Renal cortical epithelial cell (primary cell): ENCODE data around the gene CEP63. TPM values are rescaled to one million over a fixed set of nuclear protein-coding genes. Genes with fewer than 3 reads are reported as not detected.
"Not testable (repeated sequence)": the region's sequence is repeated elsewhere in the genome, so short reads cannot be mapped to it uniquely, and the experiment has no call there.

Source experiments
- DNase-seq: peaks from one replicate; pipeline ENCODE4 v3.0.0-alpha.2; 2011; ENCODE audit warnings: low read depth
- total RNA-seq: library from RNA; depleted of rRNA; stranded (reverse); fragments of >200 nt; gene quantifications from 2 replicates; pipeline ENCODE4 v1.2.3, GENCODE V29; 2014

The CEP63 gene
- total RNA-seq, 1 donor from 2014 or later: 31.3 TPM

- DNase-seq: no peak
These were observed 31.0 kb downstream of the CEP63 start for GRCh38 chr3:134516905-134517304.

- DNase-seq: peak; percentile 15
These were observed 31.9 kb downstream of the CEP63 start for GRCh38 chr3:134517791-134518190.

DNA sequence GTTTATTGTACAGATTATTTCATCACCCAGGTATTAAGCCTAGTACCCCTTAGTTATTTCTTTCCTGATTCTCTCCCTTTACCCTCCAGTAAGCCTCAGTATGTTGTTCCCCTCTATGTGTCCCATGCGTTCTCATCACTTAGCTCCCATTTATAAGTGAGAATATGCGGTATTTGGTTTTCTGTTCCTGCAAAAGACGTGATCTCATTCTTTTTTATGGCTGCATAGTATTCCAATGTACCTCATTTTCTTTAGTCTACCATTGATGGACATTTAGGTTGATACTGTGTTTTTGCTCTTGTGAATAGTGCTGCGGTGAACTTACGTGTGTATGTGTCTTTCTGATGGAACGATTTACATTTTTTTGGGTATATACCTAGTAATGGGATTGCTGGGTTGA, 36.7 kb downstream of the CEP63 start:
- no peak for DNase-seq

DNA sequence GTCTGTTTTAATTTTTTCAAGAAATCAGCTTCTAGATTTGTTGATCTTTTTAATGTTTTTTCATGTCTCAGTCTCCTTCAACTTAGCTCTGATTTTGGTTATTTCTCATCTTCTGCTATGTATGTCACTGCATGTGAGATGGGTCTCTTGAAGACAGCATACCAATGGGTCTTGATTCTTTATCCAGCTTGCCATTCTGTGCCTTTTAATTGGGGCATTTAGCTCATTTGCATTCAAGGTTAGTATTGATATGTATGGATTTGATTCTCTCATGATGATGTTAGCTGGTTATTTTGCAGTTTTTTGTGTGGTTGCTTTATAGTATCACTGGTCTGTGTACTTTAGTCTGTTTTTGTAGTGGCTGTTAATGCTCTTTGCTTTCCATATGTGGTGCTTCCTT, 39.4 kb downstream of the CEP63 start:
- DNase-seq: no peak

DNA sequence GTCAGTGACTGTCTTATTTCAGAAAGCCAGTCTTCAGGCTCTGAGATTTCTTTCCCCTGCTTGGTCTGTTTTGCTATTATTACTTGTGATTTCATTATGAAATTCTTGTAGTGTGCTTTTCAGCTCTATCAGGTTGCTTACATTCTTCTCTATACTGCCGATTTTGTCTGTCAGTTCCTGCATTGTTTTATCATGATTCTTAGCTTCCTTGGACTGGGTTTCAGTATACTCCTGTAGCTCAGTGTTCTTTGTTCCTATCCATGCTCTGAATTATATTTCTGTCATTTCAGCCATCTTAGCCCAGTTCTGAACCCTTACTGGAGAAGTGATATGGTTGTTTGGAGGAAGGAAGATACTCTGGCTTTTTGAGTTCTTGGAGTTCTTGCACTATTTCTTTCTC, 40.5 kb downstream of the CEP63 start:
- no peak for DNase-seq

DNA sequence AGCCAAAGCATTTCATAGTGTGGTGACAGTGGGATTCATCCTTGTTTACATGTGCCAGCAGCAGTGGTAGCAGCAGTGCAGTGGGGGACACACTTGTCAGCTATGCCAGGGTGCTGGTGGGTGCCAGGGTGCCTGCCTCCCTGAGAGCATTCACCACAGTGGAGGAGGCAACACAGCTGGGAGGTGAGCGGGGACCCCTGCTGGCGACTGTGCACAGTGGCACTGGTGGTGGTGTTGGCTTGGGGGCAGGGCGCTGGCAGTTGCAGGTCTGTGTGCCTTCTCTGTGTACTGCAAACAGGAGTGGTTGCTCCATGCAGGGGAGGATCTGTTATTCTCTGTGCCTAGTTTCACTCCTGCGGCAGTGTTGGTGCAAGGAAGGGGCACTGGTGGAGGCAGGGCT, 41.2 kb downstream of the CEP63 start:
- no peak for DNase-seq

DNA sequence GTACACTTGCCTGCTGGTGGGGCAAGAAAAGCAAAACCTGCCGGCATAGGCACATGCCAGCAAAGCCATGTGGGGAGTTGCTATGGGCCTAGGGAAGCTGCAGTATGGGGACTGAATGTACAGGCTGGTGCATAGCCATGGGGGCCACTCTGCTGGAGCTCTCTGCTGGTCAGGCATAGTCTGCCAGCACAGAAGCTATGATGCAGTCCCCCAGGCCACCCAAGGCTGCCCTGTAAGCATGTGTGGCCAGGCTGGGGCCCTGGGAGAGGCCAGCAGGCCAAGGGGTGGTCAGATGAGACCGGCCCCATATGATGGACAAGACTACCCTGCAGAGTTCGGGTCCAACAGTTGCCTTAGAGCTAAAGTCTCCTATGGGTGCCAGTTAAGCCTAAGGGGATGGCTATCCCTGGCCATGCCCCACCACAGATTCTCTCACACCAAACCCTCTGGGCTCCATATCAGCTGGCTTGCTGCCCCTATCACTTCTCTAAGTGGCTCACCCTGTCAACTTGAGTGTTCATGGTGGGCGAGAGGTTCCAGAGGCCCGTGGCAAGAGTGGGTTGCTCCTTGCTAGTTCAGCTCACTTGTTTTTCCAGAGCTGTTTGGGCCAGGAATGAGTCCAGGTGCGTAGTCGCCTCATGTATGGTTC, 41.8 kb downstream of the CEP63 start:
- DNase-seq: no peak

DNA sequence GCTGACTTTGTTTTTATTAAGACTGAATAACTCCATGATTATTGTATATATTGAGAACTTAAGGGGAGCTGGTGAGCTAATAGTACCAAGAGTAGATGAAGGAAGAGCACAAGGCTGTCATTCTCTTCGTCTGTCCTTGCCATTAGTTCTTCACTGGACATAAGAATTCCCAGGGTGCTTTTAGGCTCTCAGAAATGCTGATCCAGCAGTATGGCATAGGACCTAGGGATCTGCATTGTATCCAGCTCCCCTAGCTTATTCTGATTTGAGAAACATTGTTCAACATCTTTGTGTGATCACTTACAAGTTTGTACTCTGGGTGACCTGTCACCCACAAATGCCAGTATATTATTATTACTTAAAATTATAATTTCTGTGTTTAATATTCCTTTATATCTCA, 47.6 kb downstream of the CEP63 start:
- DNase-seq: no peak

GRCh38 chr3:134535186-134535970, 49.5 kb downstream of the CEP63 start:
- DNase-seq: peak; percentile 5

DNA sequence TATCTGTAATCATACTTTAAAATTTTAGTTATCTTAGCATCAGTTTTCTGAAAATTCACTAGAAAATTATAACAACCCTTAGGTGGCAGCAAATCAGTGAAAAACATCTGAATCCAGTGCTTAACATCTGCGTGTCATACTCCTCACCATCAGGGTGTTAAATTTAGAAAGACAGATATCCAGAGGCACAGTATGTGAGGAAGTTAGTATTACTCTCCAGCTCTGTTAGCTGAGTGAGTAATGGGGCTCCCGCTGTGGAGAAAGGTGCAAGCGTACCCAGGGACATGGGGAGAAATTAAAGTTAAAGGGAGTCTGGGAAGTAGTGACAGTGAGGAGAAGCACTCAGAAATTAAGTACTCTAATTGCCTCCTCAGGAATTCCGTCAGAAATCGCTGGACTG, 50.9 kb downstream of the CEP63 start:
- DNase-seq: no peak

- DNase-seq: no peak
These were observed 56.6 kb downstream of the CEP63 start for GRCh38 chr3:134542287-134542958.

DNA sequence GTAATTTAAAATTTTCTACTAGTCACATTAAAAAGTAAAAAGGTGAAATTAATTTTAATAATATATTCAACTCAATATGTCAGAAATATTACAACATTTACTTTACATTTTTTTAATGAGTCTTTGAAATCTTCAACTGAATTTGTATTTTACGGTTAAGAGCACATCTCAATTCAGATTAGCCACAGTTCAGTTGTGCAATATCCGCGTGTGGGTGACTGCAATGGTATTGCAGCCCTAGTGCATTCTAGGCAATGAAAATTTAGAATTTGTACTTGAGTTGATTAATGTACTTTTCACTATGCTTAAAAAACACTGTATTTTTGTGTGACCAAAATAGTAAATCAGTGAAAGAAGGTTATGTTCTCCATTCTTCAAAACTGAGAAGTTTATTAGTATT, 57.3 kb downstream of the CEP63 start:
- no peak for DNase-seq

DNA sequence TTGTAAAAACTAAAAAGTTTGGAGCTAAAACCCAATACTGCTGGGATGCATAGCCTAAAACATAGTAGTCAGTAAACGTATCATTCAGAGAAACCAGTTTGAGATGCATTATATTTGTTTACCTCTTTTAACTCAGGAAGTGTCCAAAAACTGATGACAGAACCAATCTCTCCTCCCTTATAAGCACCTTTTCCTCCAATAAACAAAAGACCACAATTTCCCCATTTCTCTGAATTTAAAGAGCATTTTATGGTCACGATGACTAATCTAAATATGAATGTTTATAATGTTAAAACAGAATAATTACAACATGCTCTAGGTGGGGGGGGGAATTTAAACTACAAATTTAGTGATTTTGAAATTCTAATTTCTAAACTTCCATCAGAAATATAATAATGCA, 58.5 kb downstream of the CEP63 start:
- no peak for DNase-seq

GRCh38 chr3:134544783-134545182, 58.9 kb downstream of the CEP63 start:
- DNase-seq: not testable (repeated sequence)

DNA sequence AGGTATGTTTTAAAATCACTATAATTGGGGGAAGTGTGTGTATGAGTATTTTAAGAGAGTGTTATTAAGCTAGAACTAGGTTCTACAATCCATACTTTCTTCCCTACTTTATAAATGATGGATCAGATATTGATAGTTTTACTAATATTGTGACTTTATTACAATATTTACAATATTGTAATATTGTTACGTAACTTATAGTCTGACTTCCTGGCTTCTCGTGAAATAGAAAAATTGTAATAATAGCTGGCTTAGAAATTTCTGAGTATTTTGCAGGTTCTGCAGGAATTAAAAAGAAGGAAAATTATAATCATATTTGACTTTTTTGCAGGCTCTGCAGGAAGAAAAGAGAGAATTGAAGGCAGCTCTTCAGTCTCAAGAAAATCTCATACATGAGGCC, 60.0 kb downstream of the CEP63 start:
- no peak for DNase-seq

DNA sequence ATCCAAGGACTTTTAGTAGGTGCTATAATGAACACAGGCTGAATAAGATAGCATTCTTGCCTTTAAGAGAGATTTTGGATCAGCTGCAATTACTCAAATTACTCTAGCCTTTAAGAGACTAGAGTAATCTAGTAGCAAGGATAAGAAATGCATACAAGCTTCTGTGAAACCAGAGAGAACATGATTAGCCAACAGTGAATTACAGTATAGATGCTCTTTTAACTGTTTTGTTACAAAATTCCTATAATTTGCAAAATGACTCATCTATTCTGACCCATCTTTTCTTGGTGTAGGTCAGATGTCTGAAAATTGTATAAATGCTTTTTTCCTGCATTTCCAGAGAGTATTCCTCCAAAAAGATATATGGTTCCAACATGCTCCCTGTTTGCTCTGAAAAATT, 66.9 kb downstream of the CEP63 start:
- DNase-seq: no peak

DNA sequence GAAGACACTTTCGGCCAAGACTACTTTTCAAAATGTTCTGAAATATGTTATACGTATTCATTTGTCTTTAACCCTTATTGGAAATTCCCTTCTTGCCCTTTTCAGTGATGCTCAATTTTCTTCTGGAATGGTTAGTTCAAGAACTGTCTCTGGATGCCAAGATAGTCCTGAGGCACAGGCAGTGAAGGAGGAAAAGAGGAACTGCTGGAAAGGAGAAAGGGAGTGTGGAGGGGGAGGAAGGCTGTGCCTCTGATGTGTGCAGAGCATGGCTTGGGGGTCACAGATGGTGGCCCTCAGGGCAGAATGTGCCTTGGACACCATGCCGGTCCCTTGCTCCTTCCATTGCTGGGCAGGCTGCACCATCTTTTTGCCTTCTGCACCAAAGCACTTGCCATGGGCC, 73.7 kb downstream of the CEP63 start:
- DNase-seq: no peak

DNA sequence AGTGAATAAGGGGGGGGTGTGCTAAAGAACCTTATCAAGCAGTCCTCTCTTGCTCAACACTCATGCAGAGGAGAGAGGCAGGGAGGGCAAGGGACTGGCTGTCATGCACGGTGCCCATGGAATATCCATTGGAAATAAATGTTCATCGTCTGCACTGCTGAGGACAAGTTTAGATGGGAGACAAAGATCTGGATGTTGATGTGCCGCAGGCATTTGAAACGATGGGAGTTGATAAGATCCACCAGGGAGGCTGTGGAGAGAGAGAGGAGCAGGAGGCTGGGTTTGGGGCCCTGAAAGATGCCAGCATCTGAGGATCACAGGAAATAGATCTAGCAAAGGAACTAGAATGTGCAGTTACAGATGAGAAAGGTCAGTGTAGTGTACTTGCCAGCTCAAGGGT, 76.2 kb downstream of the CEP63 start:
- no peak for DNase-seq

DNA sequence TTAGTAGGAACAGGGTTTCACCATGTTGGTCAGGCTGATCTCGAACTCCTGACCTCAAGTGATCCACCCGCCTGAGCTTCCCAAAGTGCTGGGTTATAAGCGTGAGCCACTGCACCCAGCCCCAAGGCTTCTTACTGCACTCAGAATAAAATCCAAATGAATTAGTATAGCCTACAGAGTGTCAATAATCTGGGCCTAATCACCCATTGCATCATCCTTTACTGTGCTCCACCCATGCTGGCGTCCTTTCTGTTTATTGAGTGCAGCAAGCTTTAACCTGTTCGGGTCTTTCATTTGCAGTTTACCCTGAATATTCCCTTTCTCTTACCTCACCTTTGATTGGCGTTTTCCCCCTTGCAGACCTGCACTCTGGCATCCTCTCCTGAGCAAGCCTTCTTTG, 77.7 kb downstream of the CEP63 start:
- DNase-seq: no peak

DNA sequence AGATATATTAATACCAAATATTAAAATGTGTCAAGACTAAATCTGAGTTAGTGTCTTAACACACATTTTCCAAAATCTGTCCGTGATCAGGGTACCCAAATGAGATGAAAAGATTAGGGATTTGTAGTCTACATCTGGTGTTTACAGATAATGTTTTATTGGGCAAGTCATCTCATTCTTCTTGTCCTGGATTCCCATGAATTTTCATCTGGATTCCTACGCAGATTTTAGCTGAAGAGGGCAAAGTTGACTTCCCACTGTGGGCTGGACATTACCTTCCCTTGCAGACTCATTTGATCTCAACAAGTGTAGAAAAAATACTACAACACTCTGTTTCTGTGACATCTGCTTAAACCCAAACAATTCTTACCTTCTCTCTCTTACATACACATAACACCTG, 79.1 kb downstream of the CEP63 start:
- DNase-seq: no peak

GRCh38 chr3:134567605-134568004, 81.7 kb downstream of the CEP63 start:
- peak; percentile 92 for DNase-seq

- DNase-seq: peak; percentile 15
These were observed 82.9 kb downstream of the CEP63 start for GRCh38 chr3:134568790-134569189.

DNA sequence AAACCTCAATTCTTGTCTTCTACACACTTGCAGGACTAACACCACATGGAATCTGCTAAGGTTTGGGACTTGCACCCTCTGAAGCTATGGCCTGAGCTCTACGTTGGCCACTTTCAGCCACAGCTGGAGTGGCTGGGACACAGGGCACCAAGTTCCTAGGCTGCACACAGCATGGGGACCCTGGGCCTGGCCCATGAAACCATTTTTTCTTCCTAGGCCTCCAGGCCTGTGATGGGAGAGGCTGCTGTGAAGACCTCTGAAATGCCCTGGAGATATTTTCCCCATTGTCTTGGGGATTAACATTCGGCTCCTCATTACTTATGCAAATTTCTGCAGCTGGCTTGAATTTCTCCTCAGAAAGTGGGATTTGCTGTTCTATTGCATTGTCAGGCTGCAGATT, 84.0 kb downstream of the CEP63 start:
- DNase-seq: not testable (repeated sequence)
